Esophagus squamous epithelium (tissue), 5 donors: Measurements from ENCODE around the gene SACM1L. TPM values are rescaled to one million over a fixed set of nuclear protein-coding genes. Genes with fewer than 3 reads are reported as not detected.
"Not testable (repeated sequence)": the region's sequence is repeated elsewhere in the genome, so short reads cannot be mapped to it uniquely, and the experiment has no call there.

Experiments
- DNase-seq: peaks from one replicate; lab custom pipeline; 2025; lab: John Stamatoyannopoulos, UW
- H3K27ac ChIP-seq, 4 donors: fragments of 200-600 bp; sonication (generic); one replicate each; pipeline ENCODE4 v1.5.1; 2016 to 2019; ENCODE audit warnings: mild to moderate bottlenecking in 1 of 4
- H3K27me3 ChIP-seq, 4 donors: fragments of 200-600 bp; sonication (generic); 1 replicate in 3 of 4; 2 replicates in 1 of 4; pipeline versions ENCODE4 v1.5.1 to v1.6.0; 2017 to 2021; ENCODE audit warnings: antibody characterized with exemption in 1 of 4
- H3K36me3 ChIP-seq, 3 donors: fragments of 200-600 bp; sonication (generic); one replicate each; pipeline ENCODE4 v1.5.1; 2016 to 2019
- H3K4me1 ChIP-seq, 3 donors: fragments of 200-600 bp; sonication (generic); one replicate each; pipeline ENCODE4 v1.5.1; 2017 to 2019
- H3K4me3 ChIP-seq, 4 donors: fragments of 200-600 bp; sonication (generic); 1 replicate in 3 of 4; 2 replicates in 1 of 4; pipeline ENCODE4 v1.5.1; 2016 to 2019; ENCODE audit warnings: mild to moderate bottlenecking in 2 of 4, moderate library complexity in 1 of 4
- H3K9me3 ChIP-seq, 3 donors: fragments of 200-600 bp; sonication (generic); one replicate each; pipeline ENCODE4 v1.5.1; 2016 to 2019
- CTCF ChIP-seq, 6 experiments: fragments of 450-650 bp in 4 of 6; fragments of 200-600 bp in 2 of 6; sonication (generic) in 2 of 6; IDR thresholded peaks; one replicate each; pipeline ENCODE4 v1.5.1; 2016 to 2019; ENCODE audit warnings: antibody characterized with exemption in 6 of 6, mild to moderate bottlenecking in 4 of 6, moderate library complexity in 4 of 6
- POLR2A ChIP-seq, 4 donors: fragments of 450-650 bp; IDR thresholded peaks; one replicate each; pipeline ENCODE4 v1.6.1; 2017; ENCODE audit warnings: antibody characterized with exemption in 4 of 4, mild to moderate bottlenecking in 4 of 4, moderate library complexity in 3 of 4
- WGBS, 2 donors: methylation state at CpG; one replicate each; pipeline ENCODE4 v1.1.5; 2018; 5-methylcytosine and 5-hydroxymethylcytosine counted together
- intact Hi-C: fragments of 100-400 bp; cut with DNase I; formaldehyde crosslinking; loops from one replicate; pipeline ENCODE4 v1.15.0; 2022
- total RNA-seq, 4 donors: library from RNA; depleted of rRNA; stranded (reverse); fragments of >200 nt; gene quantifications; one replicate each; pipeline ENCODE4 v1.1.0, GENCODE V29; 2016
- donor health status: DM: yes; HTN: yes; CAD: no.

Gene SACM1L
- total RNA-seq, 4 donors from 2014 or later = 22.7 to 42.2 (median 27.2) TPM

DNA sequence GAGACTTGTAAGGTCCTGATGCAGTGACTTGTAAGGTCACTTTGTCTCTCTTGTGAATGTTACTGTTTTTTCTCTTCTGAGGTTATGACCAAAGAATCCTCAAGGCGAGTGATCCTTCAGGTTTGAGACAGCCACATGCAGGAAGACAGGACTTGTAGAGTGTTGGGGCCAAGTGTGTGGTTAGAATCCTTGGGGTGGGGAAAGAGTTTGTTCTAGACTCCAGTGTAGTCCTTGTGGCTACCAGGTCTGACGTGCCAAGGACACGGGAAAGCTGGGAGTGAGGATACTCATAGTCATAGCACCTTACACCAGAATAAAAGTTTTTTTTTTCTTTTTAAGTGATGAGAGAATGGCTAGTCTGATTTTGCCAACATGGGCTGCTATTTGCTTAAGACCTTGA is 7.3 kb upstream of the SACM1L start:
- Histone ChIP-seq H3K4me3 (no peak overlapping the region), H3K36me3 (peaks cover 0 to 37% (median 0%) of the 10 kb centered on the region in 3 donors), H3K4me1 (peaks cover 9 to 24% (median 10%) of the 10 kb centered on the region in 3 donors), H3K9me3 (peaks cover 0 to 4% (median 0%) of the 10 kb centered on the region in 3 donors), H3K27me3 (no peaks in the 10 kb centered on the region), H3K27ac (no peak overlapping the region)
- no peak for TF ChIP-seq CTCF (IDR thresholded peaks at IDR 0.05)
- no peak for TF ChIP-seq POLR2A (IDR thresholded peaks at IDR 0.05)
- 92 to 93% methylated on average over 3 of the region's 3 CpGs for WGBS, 2 donors
- intact Hi-C loops = no loop called here
- no peak for DNase-seq

DNA sequence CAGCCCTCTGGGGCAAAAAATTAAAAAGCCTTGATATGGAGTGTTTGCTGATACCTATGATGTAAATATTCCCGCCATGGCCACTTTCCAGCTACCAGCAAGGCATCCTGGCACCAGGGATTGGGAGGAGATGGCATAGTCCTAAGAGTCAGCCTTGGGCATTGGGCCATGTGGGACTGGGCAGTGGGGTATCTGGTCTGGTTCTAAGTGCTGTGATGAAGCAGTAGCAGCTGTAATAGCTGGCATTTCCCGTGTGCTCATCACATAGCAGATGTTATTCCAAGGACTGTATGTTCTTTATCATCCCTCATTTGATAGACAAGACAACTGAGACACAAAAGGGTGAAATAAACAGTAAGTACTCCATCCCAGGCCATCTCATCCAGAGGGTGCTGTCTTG is 6.9 kb upstream of the SACM1L start:
- DNase-seq = no peak
- Histone ChIP-seq H3K4me3 (no peak overlapping the region), H3K27me3 (no peaks in the 10 kb centered on the region), H3K4me1 (peaks cover 5 to 19% (median 5%) of the 10 kb centered on the region in 3 donors), H3K9me3 (peaks cover 0 to 4% (median 0%) of the 10 kb centered on the region in 3 donors), H3K36me3 (peaks cover 0 to 36% (median 0%) of the 10 kb centered on the region in 3 donors), H3K27ac (no peak overlapping the region)
- intact Hi-C loops = no loop called here
- 94 to 100% methylated on average over 2 of the region's 2 CpGs for WGBS, 2 donors
- TF ChIP-seq POLR2A (IDR thresholded peaks at IDR 0.05) = no peak
- TF ChIP-seq CTCF (IDR thresholded peaks at IDR 0.05) = no peak

DNA sequence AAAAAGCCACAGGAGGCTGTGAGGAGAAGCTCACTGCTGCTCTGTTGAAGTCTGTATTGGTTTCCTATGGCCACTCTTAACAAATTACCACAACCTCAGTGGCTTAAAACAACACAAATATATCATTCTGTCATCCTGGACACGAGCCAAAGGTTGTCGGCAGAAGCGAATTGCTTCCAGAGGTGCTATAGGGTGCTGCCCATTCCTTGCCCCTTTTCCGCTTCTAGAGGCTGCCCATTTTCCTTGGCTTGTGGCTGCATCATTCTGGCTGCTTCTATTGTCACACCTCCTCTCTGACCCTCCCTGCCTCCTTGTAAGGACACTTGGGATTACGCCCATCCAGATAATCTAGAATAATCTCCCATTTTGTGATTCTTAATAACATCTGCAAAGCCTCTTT is 6.4 kb upstream of the SACM1L start:
- DNase-seq = no peak
- H3K27ac ChIP-seq = no peak overlapping the region
- H3K9me3 ChIP-seq = peaks cover 0 to 4% (median 0%) of the 10 kb centered on the region in 3 donors
- no peak overlapping the region for H3K4me3 ChIP-seq
- intact Hi-C loops = no loop called here
- H3K4me1 ChIP-seq = peaks cover 0 to 18% (median 3%) of the 10 kb centered on the region in 3 donors
- TF ChIP-seq POLR2A (IDR thresholded peaks at IDR 0.05) = no peak
- no peak for TF ChIP-seq CTCF (IDR thresholded peaks at IDR 0.05)
- peaks cover 0 to 31% (median 0%) of the 10 kb centered on the region in 3 donors for H3K36me3 ChIP-seq
- WGBS, 2 donors = 67 to 70% methylated on average over 5 of the region's 5 CpGs
- H3K27me3 ChIP-seq = no peaks in the 10 kb centered on the region

DNA sequence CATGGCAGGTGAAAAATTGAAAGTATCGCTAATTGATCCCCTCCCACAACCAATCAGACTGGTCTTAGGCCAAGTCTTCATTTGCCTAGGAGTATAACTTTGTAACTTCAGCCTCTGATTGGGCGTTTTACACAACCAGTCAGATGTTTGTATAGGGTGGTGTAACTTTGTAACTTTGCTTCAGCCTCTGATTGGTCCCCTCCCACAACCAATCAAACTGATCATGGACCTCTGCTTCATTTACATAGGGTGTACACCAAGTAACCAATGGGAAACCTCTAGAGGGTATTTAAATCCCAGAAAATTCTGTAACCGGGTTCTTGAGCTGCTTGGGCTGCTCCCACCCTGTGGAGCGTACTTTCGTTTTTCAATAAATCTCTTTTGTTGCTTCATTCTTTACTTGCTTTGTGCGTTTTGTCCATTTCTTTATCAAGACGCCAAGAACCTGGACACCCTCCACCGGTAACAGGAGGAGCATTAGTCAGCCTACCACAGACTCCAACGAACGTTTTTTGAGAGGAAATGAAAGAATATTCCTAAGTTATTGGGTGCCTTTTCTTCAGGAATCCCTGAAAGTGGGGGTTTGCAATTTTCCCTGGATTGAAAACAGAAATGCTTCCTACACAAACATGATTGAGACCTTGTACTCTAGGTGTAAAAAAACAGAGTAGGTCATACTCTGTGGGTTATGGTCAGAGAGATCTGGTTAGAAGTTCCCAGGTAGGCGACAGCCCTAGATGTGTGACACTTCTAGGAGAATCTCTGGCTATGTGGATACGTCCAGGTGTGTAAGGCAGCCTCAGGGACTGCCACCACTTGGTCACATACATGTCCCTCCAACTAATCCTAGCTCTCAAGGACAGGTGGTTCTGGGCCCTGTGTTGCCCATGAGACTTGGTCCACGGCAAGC is 5.5 kb upstream of the SACM1L start:
- Histone ChIP-seq H3K27ac (no peak overlapping the region), H3K36me3 (peaks cover 0 to 23% (median 0%) of the 10 kb centered on the region in 3 donors), H3K4me1 (peaks cover 0 to 18% (median 12%) of the 10 kb centered on the region in 3 donors), H3K4me3 (no peak overlapping the region), H3K9me3 (peaks cover 0 to 4% (median 0%) of the 10 kb centered on the region in 3 donors), H3K27me3 (no peaks in the 10 kb centered on the region)
- 59% methylated on average over 13 of the region's 13 CpGs for WGBS, 2 donors
- intact Hi-C loops = no loop called here
- DNase-seq = no peak
- no peak for TF ChIP-seq CTCF (IDR thresholded peaks at IDR 0.05)
- TF ChIP-seq POLR2A (IDR thresholded peaks at IDR 0.05) = no peak

DNA sequence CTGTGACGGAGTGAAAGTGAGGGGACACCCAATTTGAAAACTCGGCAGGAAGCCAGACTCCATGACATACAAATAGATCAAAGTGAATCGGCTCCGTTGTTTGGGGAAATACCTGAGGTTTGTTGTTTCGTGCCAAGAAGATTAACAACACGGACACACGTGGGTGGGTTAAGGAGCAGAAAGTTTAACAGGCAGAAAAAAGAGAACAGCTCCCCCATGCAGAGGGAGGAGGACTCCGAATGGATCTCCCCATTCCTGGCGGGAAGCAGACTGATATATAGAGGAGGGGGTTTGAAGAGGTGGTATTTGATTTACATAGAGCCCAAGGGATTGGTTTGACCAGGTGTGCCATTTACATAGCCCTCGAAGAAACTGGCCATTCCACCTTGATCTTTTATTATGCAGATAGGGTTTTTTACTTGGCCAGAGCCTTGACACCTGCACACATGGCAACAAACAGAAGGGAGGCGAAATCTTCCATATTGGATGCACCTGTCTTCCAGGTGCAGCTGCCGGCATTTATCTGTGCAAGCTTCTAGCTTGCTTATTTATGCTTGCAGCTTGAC is 4.8 kb upstream of the SACM1L start:
- DNase-seq = no peak
- H3K27me3 ChIP-seq = no peaks in the 10 kb centered on the region
- H3K4me1 ChIP-seq = peaks cover 0 to 19% (median 13%) of the 10 kb centered on the region in 3 donors
- no peak overlapping the region for H3K4me3 ChIP-seq
- peaks cover 0 to 4% (median 0%) of the 10 kb centered on the region in 3 donors for H3K9me3 ChIP-seq
- H3K36me3 ChIP-seq = peaks cover 0 to 18% (median 0%) of the 10 kb centered on the region in 3 donors
- intact Hi-C loops = no loop called here
- no peak overlapping the region for H3K27ac ChIP-seq
- no peak for TF ChIP-seq CTCF (IDR thresholded peaks at IDR 0.05)
- no peak for TF ChIP-seq POLR2A (IDR thresholded peaks at IDR 0.05)
- WGBS, 2 donors = 31 to 38% methylated on average over 12 of the region's 12 CpGs

GRCh38 chr3:45685722-45686121 is 3.5 kb upstream of the SACM1L start:
- H3K27me3 ChIP-seq, DNase-seq, H3K4me3 ChIP-seq, intact Hi-C loops, H3K27ac ChIP-seq, H3K9me3 ChIP-seq: not testable (repeated sequence)
- 40% methylated on average over 1 of the region's 4 CpGs; no CpG with 5 or more reads in 1 of the 2 donors for WGBS, 2 donors
- H3K4me1 ChIP-seq = peaks cover 5 to 30% (median 17%) of the 10 kb centered on the region in 3 donors
- peaks cover 0 to 11% (median 0%) of the 10 kb centered on the region in 3 donors for H3K36me3 ChIP-seq
